ENCODE measurements around the gene DOCK3. TPM values are rescaled to one million over a fixed set of nuclear protein-coding genes. Genes with fewer than 3 reads are reported as not detected.

The DOCK3 gene
- total and polyA plus RNA-seq, 2 of the 4 experiments (the other 2 are of a cell fraction), result under 0.01 to 0.12 TPM

DNA sequence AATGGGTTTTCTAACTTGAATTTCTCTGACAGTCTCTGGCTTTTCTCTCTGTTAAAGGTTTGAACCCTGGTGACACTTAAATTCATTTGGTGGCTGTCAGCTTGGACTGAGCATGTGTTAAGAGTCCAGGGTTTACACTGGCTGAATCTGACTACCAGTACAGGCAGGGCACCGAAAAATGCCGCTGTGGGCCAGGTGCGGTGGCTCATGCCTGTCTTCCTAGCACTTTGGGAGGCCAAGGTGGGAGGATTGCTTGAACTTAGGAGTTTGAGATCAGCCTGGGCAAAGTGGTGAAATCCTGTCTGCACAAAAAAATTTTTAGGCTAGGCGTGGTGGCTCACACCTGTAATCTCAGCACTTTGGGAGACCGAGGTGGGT lies 712.1 kb downstream of the DOCK3 start:
- Histone ChIP-seq H4K91ac (ENCODE audit: insufficient read depth, low read depth, low read length) (no peak overlapping the region), H3K4me2 (ENCODE audit: low read depth, low read length) (peak overlapping the region; percentile 94), H3K56ac (ENCODE audit: extremely low read depth, insufficient read depth, low read length) (no peak overlapping the region), H2BK5ac (ENCODE audit: low read depth, low read length, poor library complexity, severe bottlenecking) (no peak overlapping the region), H4K20me1 (ENCODE audit: insufficient read depth, low read length) (peaks cover 46% of the 10 kb centered on the region), H2BK15ac (ENCODE audit: low read depth, low read length) (no peak overlapping the region), H3K36me3 (ENCODE audit: control insufficient read depth, insufficient read depth, low read length) (peaks cover 26% of the 10 kb centered on the region), H3K4ac (ENCODE audit: low read depth, low read length) (no peak overlapping the region), H3K27me3 (ENCODE audit: control insufficient read depth, insufficient read depth, low read length) (no peaks in the 10 kb centered on the region), H4K8ac (ENCODE audit: low read depth in 2 of 2, low read length in 2 of 2) (no peak overlapping the region), H2BK20ac (ENCODE audit: low read depth, low read length) (no peak overlapping the region), H3K23ac (ENCODE audit: low read depth, low read length) (peak overlapping the region; percentile 46; the same call in 1 of the 2 replicates), H2AK9ac (replicated peaks; ENCODE audit: low read depth, low read length, poor library complexity) (no peak overlapping the region), H3K9me3 (ENCODE audit: control insufficient read depth, insufficient read depth, low read length) (no peaks in the 10 kb centered on the region), H3K14ac (replicated peaks; ENCODE audit: low read depth, low read length) (peak overlapping the region; percentile 59; the same call in 1 of the 2 replicates), H3K9me1 (ENCODE audit: insufficient read depth, low read length) (no peaks in the 10 kb centered on the region), H3K9ac (ENCODE audit: low read depth, low read length) (peak overlapping the region; percentile 93; the same call in 1 of the 2 replicates), H3K27ac (ENCODE audit: insufficient read depth, low read length) (no peak overlapping the region), H2BK120ac (ENCODE audit: low read depth, low read length) (no peak overlapping the region), H4K5ac (ENCODE audit: low read depth, low read length) (no peak overlapping the region), H3K18ac (ENCODE audit: low read depth, low read length) (no peak overlapping the region), H3K79me1 (ENCODE audit: low read depth in 1 of 2, low read length in 2 of 2) (peaks cover 29 to 63% of the 10 kb centered on the region in 2 experiments), H3K4me1 (ENCODE audit: control insufficient read depth, insufficient read depth, low read length) (peaks cover 10% of the 10 kb centered on the region), H2AFZ (replicated peaks; ENCODE audit: low read length, poor library complexity) (no peak overlapping the region), H3K4me3 (ENCODE audit: insufficient read depth, low read depth, low read length) (no peak overlapping the region), H2AK5ac (ENCODE audit: low read depth, low read length) (no peak overlapping the region)
- dilution Hi-C loops (cut with HindIII; ENCODE audit: low sequenced_read_pairs, unreplicated experiment), result no loop called here
- POLR2A ChIA-PET (ENCODE audit: unreplicated experiment), result no interaction called here
- ATAC-seq (ENCODE audit: low read depth), result no peak
- no CpG with 5 or more reads among the region's 5 CpGs for WGBS, 2 experiments (ENCODE audit: extremely low coverage in 2 of 2, insufficient read length in 1 of 2)
- intact Hi-C loops (cut with micrococcal nuclease), result loop anchor here (5.0 kb wide), 3 partner anchors 415 to 1040 kb away; partner anchors contain the start of gene ZMYND10
- no TSS peak for BruUV-seq (replicated peaks)
- in situ Hi-C loops (cut with MboI; ENCODE audit: low sequenced_read_pairs), result loop anchor here (25.0 kb wide), 2 partner anchors 550 to 1050 kb away; partner anchors contain the start of genes PARP3, RASSF1, RRP9 and TUSC2
- CTCF ChIA-PET, result no interaction called here
- TF ChIP-seq POLR2A (IDR thresholded peaks at IDR 0.05; ENCODE audit: low read depth, low read length) (no peak), CHD1 (IDR thresholded peaks at IDR 0.05; ENCODE audit: low read depth, low read length) (no peak), ELK1 (IDR thresholded peaks at IDR 0.05; ENCODE audit: borderline replicate concordance, low read depth, low read length) (no peak), RFX5 (IDR thresholded peaks at IDR 0.05; ENCODE audit: low read depth, low read length) (no peak), USF2 (IDR thresholded peaks at IDR 0.05; ENCODE audit: low read depth, low read length) (no peak), NFE2L2 (IDR thresholded peaks at IDR 0.05; ENCODE audit: low read depth, low read length) (no peak), FOS (IDR thresholded peaks at IDR 0.05; ENCODE audit: low read depth, low read length) (no peak), MAFK (IDR thresholded peaks at IDR 0.05; ENCODE audit: low read depth, low read length) (no peak), RAD21 (IDR thresholded peaks at IDR 0.05; ENCODE audit: low read length) (no peak), MAZ (IDR thresholded peaks at IDR 0.05; ENCODE audit: borderline replicate concordance, low read depth, low read length) (no peak)
- no peak for DNase-seq

All from IMR-90 (cell line).